Fibroblast of skin of left biceps (primary cell): ENCODE data around the gene NR0B1.

Source experiments
- DNase-seq, 2 experiments: peaks; one replicate each; pipeline ENCODE4 v3.0.0-alpha.2; 2013; ENCODE audit warnings: low read depth in 2 of 2

NR0B1 gene

GRCh38 chrX:30309139-30309571 lies at the start of gene NR0B1:
TSS of gene NR0B1 (minus strand) at chrX:30309390. CDS start at chrX:30309363, 27 bp downstream.
- DNase-seq: no peak

GRCh38 chrX:30349946-30350345 lies 40.8 kb upstream of the NR0B1 start:
- no peak for DNase-seq

- no peak for DNase-seq
Measured at GRCh38 chrX:30343206-30343605, 34.0 kb upstream of the NR0B1 start.

- DNase-seq: no peak
Measured at GRCh38 chrX:30340753-30341152, 31.6 kb upstream of the NR0B1 start.

GRCh38 chrX:30327762-30328161 lies 18.6 kb upstream of the NR0B1 start:
- DNase-seq: no peak

- no peak for DNase-seq
Measured at GRCh38 chrX:30317308-30317707, 8.1 kb upstream of the NR0B1 start.

GRCh38 chrX:30313322-30313721 lies 4.1 kb upstream of the NR0B1 start:
- no peak for DNase-seq

- DNase-seq: no peak
Measured at GRCh38 chrX:30312858-30313257, 3.7 kb upstream of the NR0B1 start.

- DNase-seq: no peak
Measured at GRCh38 chrX:30310429-30311206, 1.4 kb upstream of the NR0B1 start.

GRCh38 chrX:30308263-30309138 lies 689 bp downstream of the NR0B1 start:
- DNase-seq: no peak

- no peak for DNase-seq
Measured at GRCh38 chrX:30307466-30307865, 1.7 kb downstream of the NR0B1 start.

GRCh38 chrX:30304866-30305265 lies 4.3 kb downstream of the NR0B1 start:
- DNase-seq: no peak

- no peak for DNase-seq
Measured at GRCh38 chrX:30302956-30303355, 6.2 kb downstream of the NR0B1 start.

- DNase-seq: no peak
Measured at GRCh38 chrX:30301963-30302362, 7.2 kb downstream of the NR0B1 start.

GRCh38 chrX:30301208-30301607 lies 8.0 kb downstream of the NR0B1 start:
- DNase-seq: no peak

GRCh38 chrX:30296408-30297254 lies 12.6 kb downstream of the NR0B1 start:
- DNase-seq: no peak

GRCh38 chrX:30283456-30284200 lies 25.6 kb downstream of the NR0B1 start:
- peak; percentile 47 to 50 for DNase-seq

GRCh38 chrX:30282527-30282926 lies 26.7 kb downstream of the NR0B1 start:
- no peak for DNase-seq

- DNase-seq: no peak
Measured at GRCh38 chrX:30280428-30280827, 28.8 kb downstream of the NR0B1 start.

GRCh38 chrX:30278365-30278764 lies 30.8 kb downstream of the NR0B1 start:
- DNase-seq: no peak

- no peak for DNase-seq
Measured at GRCh38 chrX:30275498-30275897, 33.7 kb downstream of the NR0B1 start.
